GM18526 (cell line): Measurements from ENCODE around the gene ZBTB11.

Experiments
- POLR2A ChIP-seq: IDR thresholded peaks from 3 replicates; pipeline ENCODE4 v1.6.1; 2011; ENCODE audit not compliant: insufficient read length; ENCODE audit errors: extremely low read depth

Gene ZBTB11

GRCh38 chr3:101665851-101666250 is 11.1 kb downstream of the ZBTB11 start:
- TF ChIP-seq POLR2A: no peak

GRCh38 chr3:101665357-101665756 is 11.6 kb downstream of the ZBTB11 start:
- TF ChIP-seq POLR2A: no peak

GRCh38 chr3:101660714-101661113 is 16.2 kb downstream of the ZBTB11 start:
- TF ChIP-seq POLR2A: no peak

GRCh38 chr3:101656651-101657050 is 20.3 kb downstream of the ZBTB11 start:
- TF ChIP-seq POLR2A: no peak

- TF ChIP-seq POLR2A: no peak
These were observed 30.2 kb downstream of the ZBTB11 start for GRCh38 chr3:101646726-101647125.

- TF ChIP-seq POLR2A: no peak
These were observed 32.9 kb downstream of the ZBTB11 start for GRCh38 chr3:101643861-101644613.

GRCh38 chr3:101643009-101643844 is 33.7 kb downstream of the ZBTB11 start:
- no peak for TF ChIP-seq POLR2A

- no peak for TF ChIP-seq POLR2A
These were observed 34.5 kb downstream of the ZBTB11 start for GRCh38 chr3:101642441-101642840.

GRCh38 chr3:101640256-101640655 is 36.7 kb downstream of the ZBTB11 start:
- TF ChIP-seq POLR2A: no peak

GRCh38 chr3:101639280-101639963 is 37.5 kb downstream of the ZBTB11 start:
- no peak for TF ChIP-seq POLR2A

- no peak for TF ChIP-seq POLR2A
These were observed 38.6 kb downstream of the ZBTB11 start for GRCh38 chr3:101638261-101638745.

GRCh38 chr3:101637451-101637850 is 39.5 kb downstream of the ZBTB11 start:
- no peak for TF ChIP-seq POLR2A

- no peak for TF ChIP-seq POLR2A
These were observed 40.8 kb downstream of the ZBTB11 start for GRCh38 chr3:101635954-101636798.

GRCh38 chr3:101635345-101635744 is 41.6 kb downstream of the ZBTB11 start:
- no peak for TF ChIP-seq POLR2A

- no peak for TF ChIP-seq POLR2A
These were observed 42.2 kb downstream of the ZBTB11 start for GRCh38 chr3:101634591-101635196.

- TF ChIP-seq POLR2A: no peak
These were observed 43.7 kb downstream of the ZBTB11 start for GRCh38 chr3:101633186-101633585.
